PFSK-1 (cell line): ENCODE measurements around the gene DRAXIN.

Experiments used
- FOXP2 ChIP-seq: optimal IDR thresholded peaks from 2 replicates; pipeline ENCODE3; 2011; ENCODE audit warnings: borderline replicate concordance, control low read depth, inconsistent platforms; ENCODE audit not compliant: insufficient read depth; ENCODE audit errors: extremely low read length, extremely low read depth
- POLR2AphosphoS5 ChIP-seq: IDR thresholded peaks from 2 replicates; pipeline ENCODE4 v1.6.1; 2012; ENCODE audit warnings: low read depth, mild to moderate bottlenecking, control low read depth, low read length, moderate library complexity
- REST ChIP-seq, 2 experiments: IDR thresholded peaks; 2 replicates each; pipeline versions ENCODE4 v1.6.1 to v1.8.0; 2011 to 2012; ENCODE audit warnings: low read depth in 2 of 2, low read length in 2 of 2, control low read depth in 1 of 2, inconsistent platforms in 1 of 2, mild to moderate bottlenecking in 1 of 2, moderate library complexity in 1 of 2; ENCODE audit not compliant: insufficient read depth in 1 of 2
- SIN3A ChIP-seq: IDR thresholded peaks from 2 replicates; pipeline ENCODE4 v1.6.1; 2012; ENCODE audit warnings: mild to moderate bottlenecking, low read length, moderate library complexity, borderline replicate concordance; ENCODE audit not compliant: insufficient read depth
- TAF1 ChIP-seq: IDR thresholded peaks from 2 replicates; pipeline ENCODE4 v1.6.1; 2012; ENCODE audit warnings: low read length, control low read depth, borderline replicate concordance; ENCODE audit not compliant: insufficient read depth

DRAXIN gene

GRCh38 chr1:11693917-11694316, 2.4 kb downstream of the DRAXIN start:
- TF ChIP-seq POLR2AphosphoS5 (no peak), TAF1 (no peak), REST (IDR thresholded peaks at IDR 0.05; ENCODE audit: insufficient read depth in 1 of 2, low read depth in 2 of 2, low read length in 2 of 2) (no peak), SIN3A (no peak), FOXP2 (no peak)

- TF ChIP-seq SIN3A (no peak), FOXP2 (no peak), POLR2AphosphoS5 (no peak), REST (IDR thresholded peaks at IDR 0.05; ENCODE audit: insufficient read depth in 1 of 2, low read depth in 2 of 2, low read length in 2 of 2) (no peak), TAF1 (no peak)
Measured at GRCh38 chr1:11695861-11696260, 4.4 kb downstream of the DRAXIN start.

- TF ChIP-seq REST (IDR thresholded peaks at IDR 0.05; ENCODE audit: insufficient read depth in 1 of 2, low read depth in 2 of 2, low read length in 2 of 2) (no peak), SIN3A (no peak)
Measured at GRCh38 chr1:11697188-11697892, 5.8 kb downstream of the DRAXIN start.

- TF ChIP-seq SIN3A (no peak), FOXP2 (no peak), POLR2AphosphoS5 (no peak)
Measured at GRCh38 chr1:11697893-11698210, 6.3 kb downstream of the DRAXIN start.

- no peak for TF ChIP-seq SIN3A
Measured at GRCh38 chr1:11700601-11701467, 9.3 kb downstream of the DRAXIN start.

GRCh38 chr1:11701551-11701961, 10.0 kb downstream of the DRAXIN start:
- no peak for TF ChIP-seq FOXP2
- TF ChIP-seq POLR2AphosphoS5, result no peak
- TF ChIP-seq SIN3A, result no peak
- TF ChIP-seq REST (IDR thresholded peaks at IDR 0.05; ENCODE audit: insufficient read depth in 1 of 2, low read depth in 2 of 2, low read length in 2 of 2), result no peak
- TF ChIP-seq TAF1, result no peak
